GM10266 (cell line): Measurements from ENCODE around the gene PDIA2.

ENCODE experiments used
- DNase-seq: peaks from one replicate; pipeline ENCODE4 v3.0.0; 2012; ENCODE audit errors: extremely low spot score
- TF ChIP-seq, protein P1 (sequence below): IDR thresholded peaks from 2 replicates; pipeline ENCODE4 v1.5.1; 2012; ENCODE audit warnings: mild to moderate bottlenecking, low read depth; ENCODE audit not compliant: control insufficient read depth, insufficient read depth; ENCODE audit errors: missing control alignments

Gene PDIA2, protein sequence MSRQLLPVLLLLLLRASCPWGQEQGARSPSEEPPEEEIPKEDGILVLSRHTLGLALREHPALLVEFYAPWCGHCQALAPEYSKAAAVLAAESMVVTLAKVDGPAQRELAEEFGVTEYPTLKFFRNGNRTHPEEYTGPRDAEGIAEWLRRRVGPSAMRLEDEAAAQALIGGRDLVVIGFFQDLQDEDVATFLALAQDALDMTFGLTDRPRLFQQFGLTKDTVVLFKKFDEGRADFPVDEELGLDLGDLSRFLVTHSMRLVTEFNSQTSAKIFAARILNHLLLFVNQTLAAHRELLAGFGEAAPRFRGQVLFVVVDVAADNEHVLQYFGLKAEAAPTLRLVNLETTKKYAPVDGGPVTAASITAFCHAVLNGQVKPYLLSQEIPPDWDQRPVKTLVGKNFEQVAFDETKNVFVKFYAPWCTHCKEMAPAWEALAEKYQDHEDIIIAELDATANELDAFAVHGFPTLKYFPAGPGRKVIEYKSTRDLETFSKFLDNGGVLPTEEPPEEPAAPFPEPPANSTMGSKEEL

DNA sequence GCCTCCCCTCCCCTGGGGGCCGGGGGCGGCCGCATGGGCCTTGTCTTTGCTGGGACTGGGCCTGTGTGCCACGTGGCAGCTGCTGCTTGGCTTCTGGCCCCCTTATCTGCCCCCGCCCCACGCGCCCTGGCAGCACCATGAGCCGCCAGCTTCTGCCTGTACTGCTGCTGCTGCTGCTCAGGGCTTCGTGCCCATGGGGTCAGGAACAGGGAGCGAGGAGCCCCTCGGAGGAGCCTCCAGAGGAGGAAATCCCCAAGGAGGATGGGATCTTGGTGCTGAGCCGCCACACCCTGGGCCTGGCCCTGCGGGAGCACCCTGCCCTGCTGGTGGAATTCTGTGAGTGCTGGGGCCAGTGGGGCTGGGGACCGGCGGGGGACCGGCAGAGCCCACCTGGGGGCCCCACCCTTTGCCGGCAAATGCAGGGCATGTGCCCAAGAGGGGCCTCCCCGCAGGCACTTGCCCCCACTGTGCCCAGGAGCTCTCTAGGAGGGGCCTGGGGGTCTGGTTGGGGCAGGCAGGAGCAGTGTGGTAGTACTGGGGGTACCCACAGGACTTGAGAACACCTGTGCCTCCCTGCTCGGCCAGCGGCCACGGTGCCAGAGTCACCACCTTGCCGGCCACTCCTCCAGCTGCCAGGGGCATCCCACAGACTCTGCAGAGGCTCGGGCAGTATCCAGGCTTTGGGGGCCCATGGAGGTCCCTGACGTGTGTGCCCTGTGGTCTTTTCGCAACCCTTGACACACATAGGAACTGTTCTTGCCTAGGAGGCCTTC lies at the start of gene PDIA2:
PDIA2 (plus strand) TSS at position 132 of the 773 bp plus-strand sequence; CDS start at position 138, 6 bp downstream.
- TF ChIP-seq, protein P1, sequence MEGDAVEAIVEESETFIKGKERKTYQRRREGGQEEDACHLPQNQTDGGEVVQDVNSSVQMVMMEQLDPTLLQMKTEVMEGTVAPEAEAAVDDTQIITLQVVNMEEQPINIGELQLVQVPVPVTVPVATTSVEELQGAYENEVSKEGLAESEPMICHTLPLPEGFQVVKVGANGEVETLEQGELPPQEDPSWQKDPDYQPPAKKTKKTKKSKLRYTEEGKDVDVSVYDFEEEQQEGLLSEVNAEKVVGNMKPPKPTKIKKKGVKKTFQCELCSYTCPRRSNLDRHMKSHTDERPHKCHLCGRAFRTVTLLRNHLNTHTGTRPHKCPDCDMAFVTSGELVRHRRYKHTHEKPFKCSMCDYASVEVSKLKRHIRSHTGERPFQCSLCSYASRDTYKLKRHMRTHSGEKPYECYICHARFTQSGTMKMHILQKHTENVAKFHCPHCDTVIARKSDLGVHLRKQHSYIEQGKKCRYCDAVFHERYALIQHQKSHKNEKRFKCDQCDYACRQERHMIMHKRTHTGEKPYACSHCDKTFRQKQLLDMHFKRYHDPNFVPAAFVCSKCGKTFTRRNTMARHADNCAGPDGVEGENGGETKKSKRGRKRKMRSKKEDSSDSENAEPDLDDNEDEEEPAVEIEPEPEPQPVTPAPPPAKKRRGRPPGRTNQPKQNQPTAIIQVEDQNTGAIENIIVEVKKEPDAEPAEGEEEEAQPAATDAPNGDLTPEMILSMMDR = no peak
- DNase-seq = no peak

DNA sequence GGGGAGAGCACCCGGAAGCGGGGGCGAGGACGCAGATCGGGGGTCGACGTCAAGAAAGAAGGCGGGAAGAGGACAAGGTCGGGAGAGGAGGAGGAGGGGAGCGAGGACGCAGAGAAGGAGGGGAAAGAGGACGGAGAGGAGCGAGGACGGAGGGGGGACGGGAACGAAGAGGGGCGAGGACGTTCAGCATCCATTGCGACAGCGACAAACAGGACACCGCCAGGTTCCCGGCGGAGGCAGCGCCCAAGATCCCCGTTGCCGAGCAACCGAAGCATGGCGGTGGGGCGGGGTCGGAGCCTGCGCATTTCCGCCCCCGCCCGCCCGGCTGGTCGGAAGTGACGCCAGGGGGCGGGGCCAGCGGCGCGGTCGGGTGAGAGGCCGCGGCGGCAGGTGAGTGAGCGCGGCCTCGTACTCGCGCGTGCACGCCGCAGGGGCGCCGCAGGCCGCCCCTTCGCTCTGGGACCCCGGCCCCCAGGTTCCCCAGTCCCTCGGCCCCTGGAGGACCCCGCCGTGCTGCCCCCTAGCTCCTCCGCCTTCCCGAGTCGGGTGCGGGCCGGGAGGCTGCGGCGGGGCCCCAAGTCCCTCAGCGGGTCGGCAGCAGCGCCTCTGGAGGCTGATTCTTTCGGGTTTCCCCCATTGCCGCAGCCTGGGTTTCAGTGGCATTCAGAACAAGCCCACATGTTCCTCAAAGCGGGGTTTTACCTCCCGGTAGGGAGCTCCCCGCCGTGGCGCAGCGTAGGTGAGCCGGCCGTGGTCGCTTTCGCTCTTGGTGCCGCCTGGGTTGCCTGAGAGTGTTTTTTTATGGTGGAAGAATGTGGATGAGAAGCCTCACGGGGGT lies 48.3 kb upstream of the PDIA2 start, which contains the start of gene FAM234A:
FAM234A (plus strand) TSS at position 354 of the 838 bp plus-strand sequence. CDS start 19,593 bp downstream, outside the sequence.
- DNase-seq = peak; percentile 96
- TF ChIP-seq, protein P1 = peak; percentile 46

DNA sequence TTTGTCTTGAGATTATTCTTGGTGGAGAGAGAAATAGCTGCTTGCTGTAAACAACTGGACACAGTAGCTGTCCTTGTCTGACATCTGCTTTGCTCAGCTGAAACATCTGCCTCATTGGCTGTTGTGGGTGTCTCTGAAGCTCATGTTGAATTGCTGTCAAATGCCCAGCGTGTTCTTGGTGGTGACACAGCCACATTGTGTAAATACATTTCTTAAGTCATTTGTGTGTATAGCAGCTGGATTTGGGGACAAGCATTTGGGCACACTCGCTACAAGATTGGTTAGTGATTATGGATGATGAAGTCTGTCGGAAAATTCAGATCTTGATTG lies 43.1 kb upstream of the PDIA2 start:
- no peak for DNase-seq
- TF ChIP-seq, protein P1 = no peak

DNA sequence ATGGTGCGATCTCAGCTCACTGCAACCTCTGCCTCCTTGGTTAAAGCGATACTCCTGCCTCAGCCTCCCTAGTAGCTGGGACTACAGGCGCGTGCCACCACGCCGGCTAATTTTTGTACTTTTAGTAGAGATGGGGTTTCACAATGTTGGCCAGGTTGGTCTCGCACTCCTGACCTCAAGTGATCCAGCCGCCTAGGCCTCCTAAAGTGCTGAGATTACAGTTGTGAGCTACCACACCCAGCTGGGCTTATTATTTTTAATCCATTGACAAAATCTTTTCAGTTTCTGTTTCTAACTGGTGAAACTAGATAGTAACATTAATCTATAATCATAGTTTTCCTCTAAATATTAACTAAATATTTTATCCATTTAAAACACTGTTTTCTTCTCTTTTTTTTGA lies 42.4 kb upstream of the PDIA2 start:
- no peak for DNase-seq
- TF ChIP-seq, protein P1 = no peak

DNA sequence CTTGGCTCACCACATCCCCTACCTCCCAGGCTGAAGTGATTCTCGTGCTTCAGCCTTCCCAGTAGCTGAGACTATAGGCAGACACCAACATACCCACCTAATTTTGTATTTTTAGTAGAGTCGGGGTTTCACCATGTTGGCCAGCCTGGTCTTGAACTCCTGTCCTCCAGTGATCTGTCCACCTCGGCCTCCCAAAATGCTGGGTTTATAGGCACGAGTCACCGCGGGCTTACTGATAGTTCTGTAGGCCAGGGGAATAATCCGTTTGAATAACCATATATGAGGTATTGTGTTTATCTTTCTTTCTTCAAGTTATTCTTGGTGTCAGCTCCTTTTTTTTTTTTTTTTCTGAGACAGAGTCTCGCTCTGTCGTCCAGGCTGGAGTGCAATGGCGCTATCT lies 40.7 kb upstream of the PDIA2 start:
- DNase-seq = no peak

DNA sequence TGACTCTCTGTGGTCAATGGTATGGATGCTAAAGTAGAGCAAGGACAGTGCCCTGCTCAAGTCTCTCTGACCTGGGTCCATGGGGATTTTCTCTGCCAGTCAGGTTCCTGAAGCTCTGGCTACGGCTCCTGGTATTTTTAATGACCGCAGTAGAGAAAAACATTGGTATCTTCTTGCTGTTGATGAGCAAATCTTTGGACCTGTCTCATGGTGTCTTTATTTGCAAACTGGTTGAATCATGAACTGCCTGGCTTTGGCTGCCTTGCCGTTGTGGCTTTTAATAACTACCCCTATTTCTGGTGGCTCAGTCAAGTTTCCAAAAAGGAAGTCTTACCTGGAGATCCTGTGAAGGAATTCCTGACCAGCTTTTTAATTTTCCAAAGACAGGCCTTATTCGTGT lies 39.6 kb upstream of the PDIA2 start:
- TF ChIP-seq, protein P1 = no peak
- DNase-seq = no peak

More for the DNA sequence above, 40.7 kb upstream of the PDIA2 start:
- TF ChIP-seq, protein P1 = no peak
